HK-2 (cell line): ENCODE data around the gene PHACTR2.
"Not testable (repeated sequence)": the region's sequence is repeated elsewhere in the genome, so short reads cannot be mapped to it uniquely, and the experiment has no call there.

Experiments used
- DNase-seq: peaks from one replicate; pipeline ENCODE4 v3.0.0-alpha.2; 2018; ENCODE audit not compliant: unreplicated experiment

Gene PHACTR2

DNA sequence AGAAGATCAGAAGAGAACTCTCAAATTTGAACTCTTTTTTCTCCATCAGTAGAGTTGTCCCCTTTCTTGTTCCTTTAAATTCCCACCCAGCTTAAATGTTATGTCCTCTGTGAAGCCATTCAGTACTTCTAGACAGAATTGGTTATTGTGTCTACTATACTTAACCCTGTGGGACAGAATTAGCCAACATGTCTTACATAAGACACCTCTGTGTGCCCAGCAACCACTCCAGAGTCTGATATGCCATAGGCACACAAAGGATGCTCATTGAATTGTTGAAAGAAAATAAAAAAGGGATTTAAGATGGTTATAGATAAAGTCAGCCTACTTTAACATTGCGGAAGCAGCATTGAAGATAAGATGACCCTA is 88.4 kb downstream of the PHACTR2 start:
- no peak for DNase-seq

DNA sequence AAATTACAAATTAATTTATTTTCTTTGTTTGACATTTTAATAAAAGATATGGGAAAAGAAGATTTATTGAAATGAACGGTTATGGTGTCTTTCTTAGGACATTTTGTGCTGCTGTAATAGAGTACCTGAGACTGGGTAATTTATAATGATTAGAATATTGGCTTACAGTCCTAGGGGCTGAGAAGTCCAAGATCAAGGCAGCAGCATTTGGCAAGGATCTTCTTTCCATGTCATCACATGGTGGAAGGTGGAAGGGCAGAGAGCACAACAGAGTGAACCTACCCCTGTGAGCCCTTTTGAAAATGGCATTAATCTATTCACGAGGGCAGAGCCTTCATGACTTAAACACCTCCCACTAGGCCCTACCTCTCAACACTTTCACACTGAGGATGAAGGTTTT is 89.7 kb downstream of the PHACTR2 start:
- DNase-seq, result no peak

DNA sequence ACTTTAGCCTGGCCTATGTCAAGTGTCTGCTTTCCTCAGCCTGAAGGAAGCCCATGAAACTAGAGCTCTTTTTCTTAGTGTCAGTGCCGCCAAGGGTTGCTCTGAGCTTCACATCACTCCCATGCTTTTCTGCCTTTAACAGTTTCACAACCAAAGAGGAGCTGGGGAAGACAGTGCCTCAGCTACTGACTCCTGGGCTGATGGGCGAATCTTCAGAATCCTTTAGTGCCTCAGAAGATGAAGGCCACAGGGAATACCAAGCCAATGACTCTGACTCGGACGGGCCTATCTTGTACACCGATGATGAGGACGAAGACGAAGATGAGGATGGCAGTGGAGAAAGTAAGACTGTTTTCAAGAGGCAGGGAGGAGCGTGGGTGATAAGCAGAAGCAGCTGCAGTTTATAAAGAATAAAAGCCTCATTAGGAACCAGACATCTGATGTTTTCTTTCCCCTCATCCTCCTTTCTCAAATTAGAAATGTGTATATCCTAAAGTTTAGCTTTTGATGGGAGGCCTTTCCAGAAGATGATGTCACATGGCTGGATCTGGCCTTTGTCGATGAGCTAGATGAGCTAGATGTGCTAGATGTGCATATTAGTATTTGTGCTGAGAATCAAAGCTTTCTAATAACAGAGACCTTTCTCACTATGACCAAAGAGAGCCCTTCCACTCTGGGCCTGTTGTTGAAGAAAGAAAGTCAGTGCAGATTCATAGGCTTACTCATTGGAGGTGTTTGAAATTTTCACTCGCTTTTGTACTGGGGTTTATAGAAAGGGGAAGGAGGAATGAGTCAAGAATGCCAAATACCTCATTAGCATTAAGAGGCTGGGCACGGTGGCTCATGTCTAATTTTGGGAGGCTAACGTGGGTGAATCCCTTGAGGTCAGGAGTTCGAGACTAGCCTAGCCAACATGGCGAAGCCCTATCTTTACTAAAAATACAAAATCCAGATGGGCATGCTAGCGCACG is 94.6 kb downstream of the PHACTR2 start:
- DNase-seq, result no peak

DNA sequence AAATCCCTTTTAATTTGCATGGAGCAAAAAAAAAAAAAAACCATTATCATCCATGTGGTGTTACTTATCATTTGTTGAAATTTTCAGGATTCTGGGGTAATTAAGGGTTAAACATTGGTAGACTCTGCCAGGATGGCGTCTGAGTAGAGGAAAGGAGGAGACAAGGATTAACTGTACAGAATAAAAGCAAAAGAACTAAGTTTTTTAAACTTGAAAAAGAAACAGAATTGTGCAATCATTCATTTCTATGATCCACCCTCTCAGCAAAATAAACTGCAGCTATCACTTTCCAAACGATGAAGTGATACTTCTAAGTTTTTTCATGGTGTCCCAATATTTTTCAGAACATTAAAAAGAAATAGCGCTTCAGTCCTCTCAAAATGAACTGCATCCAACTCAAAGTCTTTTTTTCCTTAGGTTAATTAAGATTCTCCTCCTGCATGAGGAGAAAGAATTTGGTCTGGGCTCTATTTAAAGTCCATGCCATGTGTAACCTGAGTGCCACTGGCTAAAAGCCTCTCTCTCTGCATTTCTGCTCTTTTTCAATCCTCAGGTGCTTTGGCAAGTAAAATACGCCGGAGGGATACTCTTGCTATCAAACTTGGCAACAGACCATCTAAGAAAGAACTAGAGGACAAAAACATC is 95.9 kb downstream of the PHACTR2 start:
- no peak for DNase-seq

DNA sequence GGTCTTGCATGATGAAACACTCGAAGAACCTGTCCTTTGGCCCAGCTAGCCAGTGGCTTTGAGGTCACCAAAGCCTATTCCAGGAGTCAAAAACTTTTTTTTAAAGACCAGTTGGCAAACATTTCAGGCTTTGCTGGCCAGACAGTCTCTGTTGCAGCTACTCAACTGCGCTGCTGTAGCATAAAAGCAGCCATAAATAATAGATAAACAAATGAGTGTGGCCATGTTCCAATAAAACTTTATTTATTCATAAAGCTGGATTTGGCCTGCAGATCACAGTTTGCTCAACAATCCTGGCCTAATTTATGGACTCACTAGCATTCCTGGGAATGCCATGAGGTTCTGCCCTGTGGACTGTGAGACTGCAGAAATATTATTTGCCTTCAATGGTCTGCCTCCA is 96.6 kb downstream of the PHACTR2 start:
- no peak for DNase-seq

DNA sequence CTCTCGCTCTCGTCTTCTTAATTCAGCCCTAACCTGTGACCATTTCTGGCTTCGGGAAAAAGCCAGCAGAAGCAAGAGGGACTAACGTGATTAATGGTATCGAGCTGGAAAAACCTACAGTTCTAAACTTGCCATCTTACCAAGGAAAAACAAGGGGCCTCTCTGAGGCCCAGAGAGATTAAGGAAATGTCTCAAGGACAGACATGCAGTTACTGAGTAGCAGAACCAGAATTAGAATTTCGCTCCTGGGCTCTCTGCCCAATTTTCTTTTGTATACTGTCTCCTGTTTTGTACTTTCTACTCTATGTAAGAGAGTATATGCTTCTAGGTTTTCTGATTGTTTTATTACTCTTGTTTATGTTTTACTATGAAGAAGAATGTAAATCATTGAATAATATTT is 97.6 kb downstream of the PHACTR2 start:
- no peak for DNase-seq

DNA sequence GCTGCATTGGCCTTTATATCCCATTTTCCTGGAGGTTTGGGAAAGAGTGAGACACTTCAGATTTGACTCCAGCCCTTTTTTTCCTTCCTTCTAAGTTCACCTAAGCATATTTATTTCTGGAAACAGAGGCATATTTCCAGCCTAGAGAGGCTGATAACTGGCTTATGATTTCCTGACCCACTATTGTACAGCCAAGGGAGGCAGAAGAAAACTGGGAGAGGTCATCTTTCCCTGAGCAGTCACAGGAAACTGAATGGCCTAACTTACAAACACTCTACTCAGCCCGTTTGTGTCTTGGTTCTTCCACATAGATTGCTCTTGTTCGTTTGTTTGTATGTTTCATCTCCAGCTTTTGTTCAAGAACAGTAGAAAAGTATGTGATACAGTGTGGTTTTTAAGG is 101.2 kb downstream of the PHACTR2 start:
- DNase-seq, result no peak

DNA sequence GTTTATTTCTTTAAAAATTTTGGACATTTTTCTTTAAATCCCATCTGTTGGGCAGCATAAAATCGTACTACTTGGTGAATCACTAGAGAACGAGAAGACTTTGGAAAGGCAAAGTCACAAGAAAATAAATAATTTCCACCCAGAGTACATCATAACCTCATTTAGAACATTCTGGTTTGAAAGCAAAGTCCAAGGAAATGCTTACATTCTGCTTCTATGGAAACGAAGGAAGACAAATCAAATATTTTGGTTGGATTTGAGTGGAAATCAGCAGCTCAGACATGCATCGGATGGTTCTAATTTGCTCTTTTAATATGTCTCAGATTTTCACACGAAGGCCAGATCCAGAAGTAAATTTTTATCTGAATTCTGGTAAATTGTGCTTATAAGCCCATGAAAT is 104.7 kb downstream of the PHACTR2 start:
- DNase-seq, result no peak

DNA sequence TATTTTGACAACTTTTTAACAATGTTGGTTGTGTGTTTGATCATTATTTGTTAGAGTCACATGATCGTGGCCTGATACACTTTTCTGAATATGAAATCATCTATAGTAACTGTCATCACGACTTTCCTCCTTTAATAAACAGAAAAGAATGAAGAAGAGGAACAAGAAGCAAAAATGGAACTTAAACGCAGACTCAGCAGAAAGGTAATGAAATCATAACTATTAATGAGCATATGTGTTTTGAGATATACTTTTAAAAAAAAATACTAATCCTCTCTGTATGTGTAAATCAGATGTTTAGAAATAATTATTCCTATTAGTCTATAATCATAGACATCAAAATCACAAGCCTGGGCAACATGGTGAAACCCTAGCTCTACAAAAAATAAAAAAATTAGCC is 105.3 kb downstream of the PHACTR2 start:
- DNase-seq, result no peak

DNA sequence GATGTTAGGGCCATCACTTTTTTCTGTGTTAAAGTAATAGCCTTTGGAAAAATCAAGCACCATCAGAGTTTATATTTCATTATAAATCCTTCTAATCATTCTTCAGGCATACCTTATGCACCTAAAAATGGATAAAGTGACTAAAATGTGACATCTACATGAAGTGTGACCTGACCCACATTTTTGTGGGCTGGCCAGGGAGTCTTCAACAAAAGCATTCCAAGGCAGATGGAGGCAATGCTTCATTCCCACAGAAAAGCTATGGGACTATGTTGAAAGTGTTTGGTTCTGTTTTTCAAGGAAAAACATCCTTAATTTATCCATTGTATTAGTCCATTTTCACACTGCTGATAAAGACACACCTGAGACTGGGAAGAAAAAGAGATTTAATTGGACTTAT is 106.6 kb downstream of the PHACTR2 start:
- DNase-seq, result no peak

DNA sequence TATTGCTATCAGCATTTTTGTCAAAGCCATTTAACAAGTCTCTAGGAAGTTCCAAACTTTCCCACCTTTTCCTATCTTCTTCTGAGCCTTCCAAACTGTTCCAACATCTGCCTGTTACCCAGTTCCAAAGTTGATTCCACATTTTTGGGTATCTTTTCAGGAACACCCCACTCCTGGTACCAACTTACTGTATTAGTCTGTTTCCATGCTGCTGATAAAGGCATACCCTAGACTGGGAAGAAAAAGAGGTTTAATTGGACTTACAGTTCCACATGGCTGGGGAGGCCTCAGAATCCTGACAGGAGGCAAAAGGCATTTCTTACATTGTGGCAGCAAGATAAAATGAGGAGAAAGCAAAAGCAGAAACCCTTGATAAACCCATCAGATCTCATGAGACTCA is 108.6 kb downstream of the PHACTR2 start:
- not testable (repeated sequence) for DNase-seq

DNA sequence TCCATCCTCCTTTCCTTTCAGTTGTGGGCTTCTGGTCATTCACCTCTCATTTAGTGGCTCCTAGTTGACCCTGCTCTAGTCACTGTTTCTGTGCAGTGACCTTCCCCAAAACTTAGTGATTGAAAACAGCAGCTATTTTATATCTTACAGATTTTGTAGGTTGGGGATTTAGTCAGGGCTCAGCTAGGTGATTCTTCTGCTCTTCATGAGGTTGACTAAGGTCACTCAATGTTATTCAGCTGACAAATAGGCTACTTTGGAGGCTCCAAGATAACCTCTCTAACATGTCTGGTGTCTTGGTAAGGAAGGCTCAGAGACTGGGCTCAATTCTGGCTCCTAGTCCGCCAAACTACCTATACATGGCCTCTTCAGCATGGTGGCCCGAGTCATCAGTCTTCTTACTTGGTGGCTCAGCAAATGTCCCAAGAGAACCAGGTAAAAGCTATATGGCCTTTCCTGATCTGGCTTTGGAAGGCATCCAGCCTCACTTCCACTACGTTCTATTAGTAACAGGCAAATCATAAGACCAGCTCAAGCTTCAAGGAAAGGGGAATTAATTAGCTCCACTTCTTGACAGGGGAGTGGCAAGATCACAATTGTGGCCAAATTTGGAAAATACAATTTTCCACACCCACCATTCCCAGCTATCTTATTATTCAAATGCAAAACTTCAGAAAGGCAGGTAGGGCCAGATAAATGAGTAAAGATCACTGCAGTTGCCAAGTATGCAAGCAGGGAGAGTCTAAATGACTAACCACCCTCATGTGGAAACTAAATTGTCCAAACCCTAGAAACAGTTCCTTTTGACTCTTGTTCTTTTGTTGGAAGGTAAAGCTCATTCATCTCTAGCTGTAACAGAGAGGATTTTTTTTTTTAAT is 114.9 kb downstream of the PHACTR2 start:
- no peak for DNase-seq

DNA sequence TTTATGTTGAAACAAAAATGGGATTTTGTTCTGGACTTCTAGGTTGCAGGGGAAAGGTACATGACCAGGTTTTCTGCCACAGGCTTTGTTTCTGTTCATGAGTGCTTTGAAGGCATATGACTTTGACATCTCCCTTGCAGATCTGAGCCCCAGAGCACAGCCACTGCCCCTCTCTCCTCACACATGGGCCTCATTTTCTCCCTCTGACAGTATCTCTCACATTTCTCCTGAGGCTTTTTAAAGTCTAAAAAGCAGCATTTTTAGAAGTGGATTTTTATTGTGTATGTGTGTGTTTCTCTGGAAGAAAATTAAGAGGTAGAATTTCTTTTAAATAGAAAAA is 115.5 kb downstream of the PHACTR2 start:
- DNase-seq, result no peak

DNA sequence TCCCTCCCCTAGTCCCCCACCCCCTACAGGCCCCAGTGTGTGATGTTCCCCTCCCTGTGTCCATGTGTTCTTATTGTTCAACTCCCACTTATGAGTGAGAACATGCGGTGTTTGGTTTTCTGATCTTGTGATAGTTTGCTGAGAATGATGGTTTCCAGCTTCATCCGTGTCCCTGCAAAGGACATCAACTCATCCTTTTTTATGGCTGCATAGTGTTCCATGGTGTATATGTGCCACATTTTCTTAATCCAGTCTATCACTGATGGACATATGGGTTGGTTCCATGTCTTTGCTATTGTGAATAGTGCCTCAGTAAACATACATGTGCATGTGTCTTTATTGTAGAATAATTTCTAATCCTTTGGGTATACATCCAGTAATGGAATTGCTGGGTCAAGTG is 118.8 kb downstream of the PHACTR2 start:
- DNase-seq, result not testable (repeated sequence)

DNA sequence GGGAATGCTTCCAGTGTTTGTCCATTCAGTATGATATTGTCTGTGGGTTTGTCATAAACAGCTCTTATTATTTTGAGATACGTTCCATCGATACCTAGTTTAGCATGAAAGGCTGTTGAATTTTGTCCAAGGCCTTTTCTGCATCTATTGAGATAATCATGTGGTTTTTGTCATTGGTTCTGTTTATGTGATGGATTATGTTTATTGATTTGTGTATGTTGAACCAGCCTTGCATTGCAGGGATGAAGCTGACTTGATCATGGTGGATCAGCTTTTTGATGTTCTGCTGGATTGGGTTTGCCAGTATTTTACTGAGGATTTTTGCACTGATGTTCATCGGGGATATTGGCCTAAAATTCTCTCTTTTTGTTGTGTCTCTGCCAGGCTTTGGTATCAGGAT is 120.7 kb downstream of the PHACTR2 start:
- not testable (repeated sequence) for DNase-seq

DNA sequence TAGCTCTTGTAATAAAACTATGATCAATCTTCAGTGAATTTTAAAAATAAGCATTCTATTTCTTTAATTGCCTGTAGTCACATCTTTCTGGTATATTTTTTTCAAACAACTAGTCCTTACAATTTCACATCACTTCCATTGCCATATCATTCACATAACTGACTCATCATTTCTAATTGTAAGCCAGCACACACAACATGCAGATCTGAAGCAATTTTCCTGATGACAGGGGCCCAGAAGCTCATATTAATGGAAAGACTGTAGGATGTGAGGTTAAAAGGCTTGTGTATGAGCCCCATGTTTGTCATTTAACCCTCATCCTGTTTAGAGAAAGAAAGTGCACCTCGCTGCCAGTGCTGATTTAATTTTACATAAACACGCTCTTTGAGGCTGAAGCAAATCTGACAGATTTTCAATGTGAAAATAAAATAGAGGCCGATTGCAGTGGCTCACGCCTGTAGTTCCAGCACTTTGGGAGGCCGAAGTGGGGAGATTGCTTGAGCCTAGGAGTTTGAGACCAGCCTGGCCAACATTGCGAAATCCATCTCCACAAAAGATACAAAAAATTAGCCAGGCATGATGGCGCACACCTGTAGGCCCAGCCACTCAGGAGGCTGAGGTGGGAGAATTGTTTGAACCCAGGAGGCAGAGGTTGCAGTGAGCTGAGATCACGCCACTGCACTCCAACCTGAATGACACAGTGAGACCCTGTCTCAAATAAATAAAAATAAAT is 125.2 kb downstream of the PHACTR2 start:
- DNase-seq, result no peak

DNA sequence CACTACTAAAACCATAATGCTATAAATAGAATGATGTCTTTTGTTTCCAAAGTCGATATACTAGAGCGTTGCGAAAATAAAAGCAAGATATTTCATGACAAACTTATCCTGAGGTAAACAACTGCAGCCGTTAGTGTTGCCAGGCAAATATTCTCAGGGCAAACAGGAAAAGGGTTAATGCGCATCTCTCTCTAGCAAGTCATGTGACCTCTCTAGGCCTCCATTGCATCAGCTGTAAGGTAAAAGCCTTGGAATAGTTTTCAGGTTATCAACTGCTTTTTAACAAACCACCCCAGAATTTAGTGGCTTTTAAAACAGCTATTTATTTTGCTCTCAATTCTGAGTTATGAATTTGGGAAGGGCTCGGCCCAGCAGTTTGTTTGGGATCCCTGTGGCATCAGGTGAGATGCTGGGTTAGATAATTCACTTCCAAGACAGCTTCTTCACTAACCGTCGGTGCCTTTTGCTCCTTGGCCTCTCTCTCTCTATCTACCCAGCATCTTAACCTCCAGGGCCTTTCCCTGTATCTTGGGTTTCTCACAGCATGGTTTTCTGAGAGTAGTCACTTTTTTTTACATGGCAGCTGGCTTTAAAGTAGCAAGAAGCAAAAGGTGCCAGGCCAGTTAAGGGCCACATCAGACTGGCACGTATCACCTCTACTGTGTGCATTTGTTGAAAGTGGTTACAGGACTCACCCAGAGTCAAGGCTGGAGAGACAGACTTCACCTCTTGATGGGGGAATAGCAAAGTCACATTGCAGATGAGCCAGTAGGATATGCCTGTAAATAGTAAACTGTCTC is 126.2 kb downstream of the PHACTR2 start:
- no peak for DNase-seq

DNA sequence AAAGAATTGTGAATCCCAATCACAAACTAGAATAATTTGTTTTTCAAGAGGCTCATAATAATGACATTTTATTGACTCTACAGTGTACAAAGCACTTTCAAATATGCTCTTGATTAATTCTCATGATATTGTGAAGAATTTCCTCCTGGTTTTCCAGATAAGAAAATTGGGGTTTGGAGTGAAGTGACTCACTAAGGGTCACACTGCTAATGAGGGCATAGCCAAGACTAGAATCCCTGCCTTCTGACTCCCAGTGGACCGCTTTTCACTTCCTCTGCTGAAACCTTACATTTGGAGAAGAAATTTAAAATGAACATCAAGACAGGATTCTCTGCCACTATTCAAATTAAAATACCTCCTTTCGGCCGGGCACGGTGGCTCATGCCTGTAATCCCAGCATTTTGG is 127.1 kb downstream of the PHACTR2 start:
- no peak for DNase-seq

DNA sequence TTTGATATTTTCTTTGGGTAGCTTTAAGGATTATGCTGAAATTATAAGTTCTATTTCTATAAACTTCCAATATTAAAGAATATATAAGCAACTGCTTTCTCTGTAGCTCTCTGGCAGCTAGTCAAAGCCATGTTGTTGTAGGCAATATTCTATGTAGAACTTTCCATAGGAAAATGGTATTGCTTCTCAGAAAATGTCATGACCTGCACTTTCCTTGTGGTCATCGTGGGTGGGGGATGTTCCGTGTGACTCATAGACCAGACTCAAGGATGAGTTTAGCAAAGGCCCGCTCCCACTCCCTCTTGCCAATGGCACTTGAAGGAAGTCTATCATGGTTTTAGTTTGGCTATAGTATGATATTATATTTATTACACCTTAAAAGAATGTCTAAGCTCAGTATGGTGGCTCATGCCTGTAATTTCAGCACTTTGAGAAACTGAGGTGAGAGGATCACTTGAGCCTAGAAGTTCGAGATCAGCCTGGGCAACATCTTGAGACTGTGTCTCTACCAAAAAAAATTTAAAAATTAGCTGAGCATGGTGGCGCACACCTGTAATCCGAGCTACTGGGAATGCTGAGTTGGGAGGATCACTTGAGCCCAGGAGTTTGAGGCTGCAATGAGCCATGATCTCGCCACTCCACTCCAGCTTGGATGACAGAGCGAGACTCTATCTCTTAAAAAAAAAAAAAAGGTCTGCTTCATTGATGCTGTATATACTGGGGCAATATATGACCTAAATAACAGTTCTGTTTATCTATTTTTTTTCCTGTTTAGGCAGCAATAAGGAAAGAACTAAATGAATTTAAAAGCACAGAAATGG is 128.7 kb downstream of the PHACTR2 start:
- DNase-seq, result peak; percentile 22
